GM18873 (cell line): Measurements from ENCODE around the gene PTTG1IP2.

Experiments used
- ATAC-seq: cut with Tn5 transposase; IDR thresholded peaks from one replicate; pipeline ENCODE4 v1.9.1; 2021; ENCODE audit warnings: mild to moderate bottlenecking, moderate library complexity, moderate number of reproducible peaks; ENCODE audit not compliant: unreplicated experiment, low FRiP score

The PTTG1IP2 gene

GRCh38 chr7:90474284-90475210 is 5.1 kb downstream of the PTTG1IP2 start:
- ATAC-seq: no peak

GRCh38 chr7:90483251-90483650 is 13.8 kb downstream of the PTTG1IP2 start:
- ATAC-seq: no peak

GRCh38 chr7:90484706-90485105 is 15.3 kb downstream of the PTTG1IP2 start:
- no peak for ATAC-seq

- ATAC-seq: no peak
These were observed 16.4 kb downstream of the PTTG1IP2 start for GRCh38 chr7:90485734-90486316.

- no peak for ATAC-seq
These were observed 18.4 kb downstream of the PTTG1IP2 start for GRCh38 chr7:90487808-90488207.

GRCh38 chr7:90488220-90488619 is 18.8 kb downstream of the PTTG1IP2 start:
- no peak for ATAC-seq

GRCh38 chr7:90492250-90492649 is 22.8 kb downstream of the PTTG1IP2 start:
- ATAC-seq: no peak

GRCh38 chr7:90495241-90495640 is 25.8 kb downstream of the PTTG1IP2 start:
- ATAC-seq: no peak

GRCh38 chr7:90502539-90502938 is 33.1 kb downstream of the PTTG1IP2 start:
- no peak for ATAC-seq

GRCh38 chr7:90503367-90503766 is 33.9 kb downstream of the PTTG1IP2 start:
- ATAC-seq: no peak

- no peak for ATAC-seq
These were observed 38.3 kb downstream of the PTTG1IP2 start for GRCh38 chr7:90507692-90508091.

GRCh38 chr7:90511776-90512175 is 42.3 kb downstream of the PTTG1IP2 start:
- no peak for ATAC-seq

- ATAC-seq: no peak
These were observed 43.4 kb downstream of the PTTG1IP2 start for GRCh38 chr7:90512821-90513254.

GRCh38 chr7:90516257-90516656 is 46.8 kb downstream of the PTTG1IP2 start:
- no peak for ATAC-seq

- no peak for ATAC-seq
These were observed 49.2 kb downstream of the PTTG1IP2 start for GRCh38 chr7:90518630-90519029.

- no peak for ATAC-seq
These were observed 51.0 kb downstream of the PTTG1IP2 start for GRCh38 chr7:90520484-90520883.

GRCh38 chr7:90530263-90530662 is 60.8 kb downstream of the PTTG1IP2 start:
- ATAC-seq: no peak

GRCh38 chr7:90532231-90532929 is 62.9 kb downstream of the PTTG1IP2 start:
- no peak for ATAC-seq

GRCh38 chr7:90536449-90536848 is 67.0 kb downstream of the PTTG1IP2 start:
- ATAC-seq: peak; percentile 77

GRCh38 chr7:90538405-90538804 is 69.0 kb downstream of the PTTG1IP2 start:
- ATAC-seq: no peak

GRCh38 chr7:90540406-90540805 is 71.0 kb downstream of the PTTG1IP2 start:
- no peak for ATAC-seq
